HK-2 (cell line): Measurements from ENCODE around the gene SV2C.
"Not testable (repeated sequence)": the region's sequence is repeated elsewhere in the genome, so short reads cannot be mapped to it uniquely, and the experiment has no call there.

Experiments used
- DNase-seq: peaks from one replicate; pipeline ENCODE4 v3.0.0-alpha.2; 2018; ENCODE audit not compliant: unreplicated experiment

Gene SV2C

DNA sequence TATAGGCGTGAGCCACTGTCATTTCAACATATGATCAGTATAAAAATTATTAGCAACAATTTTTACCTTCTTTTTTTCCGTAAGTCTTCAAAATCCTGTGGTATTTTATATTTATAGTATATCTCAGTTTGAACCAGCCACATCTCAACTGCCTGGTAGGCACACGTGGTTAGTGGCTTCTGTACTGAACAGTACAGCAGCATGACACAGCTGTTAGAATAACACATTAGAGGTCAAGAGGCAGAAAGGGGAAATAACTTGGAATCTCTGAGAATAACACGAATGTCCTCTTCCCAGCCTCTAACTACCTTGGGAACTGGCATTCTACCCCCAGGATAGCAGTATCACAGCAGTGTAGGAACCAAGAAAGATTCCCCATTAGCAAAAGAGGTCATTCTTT, 211.4 kb downstream of the SV2C start:
- DNase-seq = no peak

DNA sequence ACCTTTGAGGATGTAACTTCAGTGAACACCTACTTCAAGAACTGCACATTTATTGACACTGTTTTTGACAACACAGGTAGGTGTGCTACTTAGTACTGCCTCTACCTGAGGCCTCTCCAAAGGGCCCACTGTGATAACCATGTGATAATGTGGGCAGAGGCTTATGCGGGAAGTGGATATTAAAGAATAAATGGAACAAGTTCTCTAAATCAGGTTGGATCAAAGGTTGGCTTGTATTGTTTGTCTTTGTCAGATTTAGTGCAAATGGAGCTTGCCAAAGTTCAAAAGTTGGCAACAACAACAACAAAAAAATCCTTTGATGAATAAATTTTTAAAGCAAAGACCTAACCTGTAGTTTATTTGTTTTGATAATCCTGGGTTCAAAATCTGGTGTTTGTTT, 215.7 kb downstream of the SV2C start:
- no peak for DNase-seq

- DNase-seq = no peak
These were observed 216.4 kb downstream of the SV2C start for GRCh38 chr5:76299592-76299991.

DNA sequence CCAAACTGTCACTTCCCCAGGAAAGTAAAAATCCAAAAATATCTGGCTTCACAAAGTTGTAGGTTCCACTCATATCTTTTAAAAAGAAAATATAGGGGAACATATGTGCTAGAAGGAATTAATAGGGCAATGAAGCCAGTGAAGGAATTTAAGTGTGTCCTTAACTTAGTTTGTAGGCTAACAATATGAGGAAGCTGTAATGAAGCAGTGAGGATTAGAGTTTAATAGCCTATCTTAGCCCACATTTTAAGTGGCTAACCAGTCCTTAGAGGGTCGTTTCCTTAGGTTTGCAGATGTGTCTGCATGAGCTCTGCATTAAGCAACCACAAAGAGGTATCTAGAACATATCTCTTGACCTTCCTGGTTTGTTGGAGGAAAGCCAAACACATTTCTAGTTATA, 218.7 kb downstream of the SV2C start:
- DNase-seq = not testable (repeated sequence)

GRCh38 chr5:76302661-76303060, 219.5 kb downstream of the SV2C start:
- not testable (repeated sequence) for DNase-seq

GRCh38 chr5:76303921-76304320, 220.7 kb downstream of the SV2C start:
- DNase-seq = no peak

DNA sequence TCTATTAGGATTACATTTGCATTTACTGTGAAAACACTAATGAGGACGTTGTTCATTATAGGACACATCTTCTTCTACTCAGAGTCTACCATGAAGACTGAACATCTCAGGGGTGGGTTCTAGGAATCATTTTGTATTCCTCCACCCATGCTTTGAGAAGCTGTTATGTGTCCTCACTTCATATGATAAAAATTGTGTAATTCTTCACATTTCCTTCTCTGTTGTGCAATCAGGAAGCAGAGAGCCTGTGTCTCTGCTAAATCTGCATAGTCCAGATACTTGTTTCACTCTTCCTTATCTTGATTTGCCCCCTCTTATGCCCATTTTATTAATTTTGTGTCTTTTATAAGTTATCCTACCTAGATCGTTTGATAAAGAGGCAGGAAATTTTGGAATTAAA, 222.1 kb downstream of the SV2C start:
- DNase-seq = no peak

DNA sequence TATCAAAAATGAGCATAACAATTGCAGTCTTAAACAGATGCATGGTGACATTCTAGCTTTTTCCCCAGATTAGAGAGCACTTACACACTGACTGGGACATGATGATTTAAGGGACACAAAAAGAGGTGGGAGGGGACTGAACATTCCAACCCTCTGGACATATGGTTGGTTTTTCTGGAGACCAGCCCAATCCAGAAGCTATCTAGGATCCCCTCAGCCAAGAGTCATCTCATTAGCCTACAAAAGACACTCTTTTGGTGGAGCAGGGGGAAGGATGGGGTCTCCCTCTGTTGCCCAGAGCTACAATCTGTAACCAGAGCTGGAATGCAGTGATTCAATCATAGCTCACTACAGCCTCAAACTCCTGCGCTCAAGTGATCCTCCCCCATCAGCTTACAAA, 222.6 kb downstream of the SV2C start:
- DNase-seq = no peak

GRCh38 chr5:76310208-76310607, 227.0 kb downstream of the SV2C start:
- DNase-seq = no peak

DNA sequence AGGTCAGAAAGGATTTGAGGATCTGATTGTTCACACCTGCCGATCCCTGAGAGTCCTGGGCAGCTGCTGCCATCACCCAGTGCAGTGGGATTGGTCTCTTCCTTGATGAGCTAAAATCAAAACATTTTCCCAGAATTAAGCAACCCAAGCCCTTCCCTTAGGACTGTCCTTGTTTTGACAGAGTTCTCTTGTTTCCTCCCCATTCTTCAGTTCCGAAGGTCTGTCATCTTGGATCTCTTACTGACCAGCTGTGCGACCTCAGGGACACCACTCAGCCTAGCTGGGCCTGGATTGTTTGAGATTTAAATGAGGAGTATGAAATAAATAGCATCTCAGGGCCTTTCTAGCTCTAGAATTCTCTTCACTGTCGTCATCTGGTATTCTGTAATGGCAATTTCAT, 229.6 kb downstream of the SV2C start:
- DNase-seq = no peak

DNA sequence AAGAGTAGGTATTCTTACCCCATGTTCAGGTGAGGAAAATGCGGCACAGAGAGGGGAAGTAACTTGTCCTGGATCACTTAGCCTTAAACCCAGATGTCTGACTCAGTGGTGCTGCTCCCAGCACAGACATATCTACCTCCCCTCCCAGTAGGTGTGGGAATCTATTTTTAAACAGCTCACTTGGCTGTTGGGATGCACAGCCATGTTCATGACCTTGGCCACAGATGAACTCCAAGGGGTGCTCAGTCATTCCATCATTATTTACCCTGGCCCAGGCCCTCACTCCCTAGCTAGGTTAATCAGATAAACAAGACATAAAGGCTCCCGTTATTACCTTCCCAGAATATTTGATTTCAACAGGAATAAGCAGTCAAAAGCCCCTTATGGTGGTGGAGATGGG, 231.5 kb downstream of the SV2C start:
- DNase-seq = no peak

DNA sequence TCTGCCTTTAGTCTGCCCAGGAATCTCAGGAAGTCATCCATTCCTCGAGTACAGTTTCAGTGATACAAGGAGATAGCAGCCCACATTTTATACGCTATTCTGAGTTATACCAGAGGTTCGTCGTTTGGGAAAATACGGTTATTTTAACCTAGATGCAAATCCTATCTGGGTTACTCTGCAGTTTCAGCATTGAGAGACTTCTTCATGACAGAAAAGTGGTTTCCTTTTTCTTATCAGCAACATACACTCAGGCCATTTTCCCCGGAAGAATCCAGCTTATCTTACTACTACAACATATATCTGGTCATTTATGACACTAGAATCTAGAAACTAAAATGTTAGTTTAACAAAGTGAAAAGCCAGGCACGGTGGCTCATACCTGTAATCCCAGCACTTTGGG, 236.5 kb downstream of the SV2C start:
- DNase-seq = no peak

DNA sequence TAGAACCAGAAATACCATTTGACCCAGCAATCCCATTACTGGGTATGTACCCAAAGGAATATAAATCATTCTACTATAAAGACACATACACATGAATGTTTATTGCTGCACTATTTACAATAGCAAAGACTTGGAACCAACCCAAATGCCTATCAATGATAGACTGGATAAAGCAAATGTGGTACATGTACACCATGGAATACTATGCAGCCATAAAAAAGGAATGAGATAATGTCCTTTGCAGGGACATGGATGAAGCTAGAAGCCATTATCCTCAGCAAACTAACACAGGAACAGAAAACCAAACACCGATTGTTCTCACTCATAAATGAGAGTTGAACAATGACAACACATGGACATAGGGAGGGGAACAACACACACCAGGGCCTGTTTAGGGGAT, 240.3 kb downstream of the SV2C start:
- DNase-seq = not testable (repeated sequence)

DNA sequence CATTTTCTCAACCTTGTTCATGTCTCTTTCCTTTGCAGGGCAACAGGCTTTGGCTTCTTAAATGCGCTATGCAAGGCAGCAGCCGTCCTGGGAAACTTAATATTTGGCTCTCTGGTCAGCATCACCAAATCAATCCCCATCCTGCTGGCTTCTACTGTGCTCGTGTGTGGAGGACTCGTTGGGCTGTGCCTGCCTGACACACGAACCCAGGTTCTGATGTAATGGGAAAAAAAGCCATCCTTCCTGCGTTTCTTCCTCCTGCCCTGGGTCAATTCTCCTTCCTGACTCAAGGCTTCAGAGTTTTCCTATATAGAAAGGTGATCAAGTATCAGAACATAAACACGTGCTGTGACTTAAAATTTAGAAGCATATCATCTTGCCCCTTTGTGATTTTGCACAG, 242.1 kb downstream of the SV2C start:
- no peak for DNase-seq

- DNase-seq = no peak
These were observed 242.8 kb downstream of the SV2C start for GRCh38 chr5:76325876-76326491.

- no peak for DNase-seq
These were observed 243.6 kb downstream of the SV2C start for GRCh38 chr5:76326577-76327302.

GRCh38 chr5:76329346-76329745, 246.2 kb downstream of the SV2C start:
- no peak for DNase-seq

GRCh38 chr5:76331126-76331525, 247.9 kb downstream of the SV2C start:
- no peak for DNase-seq

- no peak for DNase-seq
These were observed 248.9 kb downstream of the SV2C start for GRCh38 chr5:76332102-76332501.

DNA sequence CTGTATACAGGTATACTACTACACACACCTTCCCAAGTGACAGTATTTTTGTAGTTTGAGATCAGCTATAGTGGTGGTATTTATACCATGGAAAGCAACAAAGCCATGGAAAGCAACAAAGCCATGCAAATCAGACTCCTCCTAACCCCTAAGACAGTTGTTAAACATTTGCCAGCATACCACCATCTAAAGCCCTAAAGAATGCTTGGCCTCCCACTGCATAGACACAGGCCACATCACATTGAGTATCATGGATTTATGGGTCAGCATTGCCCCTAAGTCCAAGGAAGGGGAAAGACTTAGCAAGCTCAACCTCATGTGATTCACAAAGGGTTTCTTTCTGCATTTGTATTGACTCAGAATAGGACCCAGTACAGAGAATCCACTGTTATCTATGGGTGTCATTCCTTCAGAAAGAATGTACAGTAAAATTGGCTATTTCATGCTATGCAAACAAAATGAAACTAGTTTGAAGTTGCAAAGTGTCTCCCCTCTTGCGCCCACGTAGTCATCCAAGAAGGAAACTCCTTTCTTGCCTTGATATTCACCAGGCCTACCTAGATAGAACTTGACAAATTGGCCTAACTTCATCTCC, 249.5 kb downstream of the SV2C start:
- no peak for DNase-seq

GRCh38 chr5:76333571-76333970, 250.4 kb downstream of the SV2C start:
- DNase-seq = no peak

DNA sequence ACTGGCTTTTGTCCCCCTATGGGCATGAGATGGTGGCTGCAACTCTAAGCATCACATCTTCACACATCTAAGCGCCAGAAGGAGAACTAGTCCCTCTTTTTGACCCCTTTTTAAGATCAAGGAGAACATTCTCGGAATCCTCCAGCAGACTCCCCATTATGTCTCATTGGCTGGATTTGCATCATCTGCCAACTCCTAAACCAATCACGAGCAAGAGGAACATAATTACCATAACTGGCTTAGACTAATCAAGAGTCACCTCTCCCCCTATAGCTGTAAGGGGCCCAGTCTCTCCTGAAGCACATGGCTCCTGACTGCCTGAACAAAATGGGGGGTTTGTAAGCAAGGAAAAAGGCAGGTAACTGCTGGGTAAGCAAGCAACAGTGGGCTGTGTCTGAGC, 251.4 kb downstream of the SV2C start:
- DNase-seq = no peak

GRCh38 chr5:76335451-76335850, 252.3 kb downstream of the SV2C start:
- DNase-seq = not testable (repeated sequence)
